Neuron (in vitro differentiated cells): ENCODE results near the gene CALML3.

Experiments used
- H2AFZ ChIP-seq: one replicate; pipeline ENCODE4 v1.6.1; 2013; ENCODE audit warnings: low read depth, mild to moderate bottlenecking, inconsistent platforms, low read length, moderate library complexity
- H3K27me3 ChIP-seq: one replicate; pipeline ENCODE4 v1.6.1; 2013; ENCODE audit warnings: low read length; ENCODE audit not compliant: insufficient read depth
- H3K36me3 ChIP-seq: one replicate; pipeline ENCODE4 v1.6.1; 2013; ENCODE audit warnings: low read length; ENCODE audit not compliant: insufficient read depth
- H3K4me1 ChIP-seq: one replicate; pipeline ENCODE4 v1.6.1; 2013; ENCODE audit warnings: low read length; ENCODE audit not compliant: insufficient read depth
- H3K4me3 ChIP-seq: 2 replicates; pipeline ENCODE4 v1.5.1; 2013; ENCODE audit warnings: mild to moderate bottlenecking, low read length, moderate library complexity
- H3K9me3 ChIP-seq: one replicate; pipeline ENCODE4 v1.6.1; 2013; ENCODE audit warnings: low read length

Gene CALML3

GRCh38 chr10:5575482-5576153 is 50.9 kb downstream of the CALML3 start:
- no peaks in the 10 kb centered on the region for H3K36me3 ChIP-seq
- no peaks in the 10 kb centered on the region for H3K9me3 ChIP-seq
- H3K4me3 ChIP-seq: no peak overlapping the region
- peaks cover 28% of the 10 kb centered on the region for H3K4me1 ChIP-seq
- H3K27me3 ChIP-seq: no peaks in the 10 kb centered on the region
- H2AFZ ChIP-seq: no peak overlapping the region

- no peaks in the 10 kb centered on the region for H3K36me3 ChIP-seq
- H3K4me1 ChIP-seq: peaks cover 28% of the 10 kb centered on the region
- H3K27me3 ChIP-seq: no peaks in the 10 kb centered on the region
- no peak overlapping the region for H3K4me3 ChIP-seq
- H3K9me3 ChIP-seq: no peaks in the 10 kb centered on the region
- no peak overlapping the region for H2AFZ ChIP-seq
These were observed 51.5 kb downstream of the CALML3 start for GRCh38 chr10:5576154-5576748.
